ENCODE data around the gene CIT. TPM values are rescaled to one million over a fixed set of nuclear protein-coding genes. Genes with fewer than 3 reads are reported as not detected.

Gene CIT
- total and polyA plus RNA-seq, 10 of the 15 experiments (the other 5 are each of a cell fraction or from before 2014, with no cell fraction given), result 1.0 to 38.2 (median 14.9) TPM

DNA sequence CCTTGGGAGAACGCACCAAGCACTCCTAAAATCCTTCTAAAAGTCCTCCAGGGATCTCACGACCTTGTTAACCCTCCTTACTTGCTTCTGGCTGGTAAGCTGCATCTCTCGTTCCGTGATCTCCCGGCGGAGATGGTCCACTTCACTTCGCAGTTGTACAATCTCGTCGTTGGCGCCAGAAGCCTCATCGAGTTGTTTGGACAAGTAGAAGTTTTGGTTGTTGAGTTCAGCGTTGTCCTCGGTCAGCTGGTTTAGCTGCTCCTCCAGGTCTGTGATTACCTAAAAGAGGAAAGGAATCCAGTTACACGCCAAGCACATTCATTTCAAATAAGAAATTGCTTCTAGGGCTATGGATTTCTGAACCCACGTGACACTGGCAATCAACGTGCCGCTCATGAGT, 142.0 kb downstream of the CIT start:
- DNase-seq (ENCODE audit: low read depth, low spot score) (no peak), FAIRE-seq (no peak), ATAC-seq (no peak)
- intact Hi-C loops (cut with micrococcal nuclease; ENCODE audit: unreplicated experiment) (no loop called here), in situ Hi-C loops (cut with MboI) (no loop called here)
- Histone ChIP-seq H3K4me1 (ENCODE audit: control insufficient read depth, insufficient read depth, low read length) (no peaks in the 10 kb centered on the region), H3K27ac (ENCODE audit: control insufficient read depth, insufficient read depth) (no peak overlapping the region), H3K79me2 (ENCODE audit: control insufficient read depth, insufficient read depth, low read length) (no peaks in the 10 kb centered on the region), H3K9ac (ENCODE audit: control insufficient read depth, insufficient read depth, low read length) (no peak overlapping the region), H3K27me3 (replicated peaks in 1 of 2; ENCODE audit: control insufficient read depth in 2 of 2, insufficient read depth in 2 of 2, low read length in 1 of 2) (no peaks in the 10 kb centered on the region), H3K36me3 (ENCODE audit: control insufficient read depth in 2 of 2, insufficient read depth in 2 of 2, low read length in 1 of 2) (peaks cover 4 to 7% of the 10 kb centered on the region in 2 experiments; a peak in 3 of 4 replicates), H3K4me2 (ENCODE audit: control insufficient read depth, insufficient read depth) (no peak overlapping the region), H3K4me3 (no peak overlapping the region), H4K20me1 (ENCODE audit: control insufficient read depth, insufficient read depth) (no peaks in the 10 kb centered on the region), H2AFZ (ENCODE audit: control insufficient read depth, low read depth, low read length) (no peak overlapping the region), H3K9me3 (replicated peaks; ENCODE audit: control insufficient read depth, insufficient read depth, low read length) (no peaks in the 10 kb centered on the region)
- ChIA-PET RAD21 (ENCODE audit: unreplicated experiment) (no interaction called here), CTCF (no interaction called here), POLR2A (no interaction called here), SMC1A (ENCODE audit: uncharacterized antibody, unreplicated experiment) (no interaction called here)
- TF ChIP-seq, protein P1, sequence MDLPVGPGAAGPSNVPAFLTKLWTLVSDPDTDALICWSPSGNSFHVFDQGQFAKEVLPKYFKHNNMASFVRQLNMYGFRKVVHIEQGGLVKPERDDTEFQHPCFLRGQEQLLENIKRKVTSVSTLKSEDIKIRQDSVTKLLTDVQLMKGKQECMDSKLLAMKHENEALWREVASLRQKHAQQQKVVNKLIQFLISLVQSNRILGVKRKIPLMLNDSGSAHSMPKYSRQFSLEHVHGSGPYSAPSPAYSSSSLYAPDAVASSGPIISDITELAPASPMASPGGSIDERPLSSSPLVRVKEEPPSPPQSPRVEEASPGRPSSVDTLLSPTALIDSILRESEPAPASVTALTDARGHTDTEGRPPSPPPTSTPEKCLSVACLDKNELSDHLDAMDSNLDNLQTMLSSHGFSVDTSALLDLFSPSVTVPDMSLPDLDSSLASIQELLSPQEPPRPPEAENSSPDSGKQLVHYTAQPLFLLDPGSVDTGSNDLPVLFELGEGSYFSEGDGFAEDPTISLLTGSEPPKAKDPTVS (IDR thresholded peaks at IDR 0.05; ENCODE audit: low read depth, low read length), result no peak
- TF ChIP-seq RFX5 (IDR thresholded peaks at IDR 0.05; ENCODE audit: low read depth, low read length) (no peak), CBFB (IDR thresholded peaks at IDR 0.05; ENCODE audit: low read depth) (no peak)
- no TSS peak for BruUV-seq (replicated peaks)
- 95% methylated on average over 17 of the region's 17 CpGs for WGBS (ENCODE audit: insufficient coverage, insufficient replicate concordance, low lambda C conversion rate, missing lambda C conversion rate)

DNA sequence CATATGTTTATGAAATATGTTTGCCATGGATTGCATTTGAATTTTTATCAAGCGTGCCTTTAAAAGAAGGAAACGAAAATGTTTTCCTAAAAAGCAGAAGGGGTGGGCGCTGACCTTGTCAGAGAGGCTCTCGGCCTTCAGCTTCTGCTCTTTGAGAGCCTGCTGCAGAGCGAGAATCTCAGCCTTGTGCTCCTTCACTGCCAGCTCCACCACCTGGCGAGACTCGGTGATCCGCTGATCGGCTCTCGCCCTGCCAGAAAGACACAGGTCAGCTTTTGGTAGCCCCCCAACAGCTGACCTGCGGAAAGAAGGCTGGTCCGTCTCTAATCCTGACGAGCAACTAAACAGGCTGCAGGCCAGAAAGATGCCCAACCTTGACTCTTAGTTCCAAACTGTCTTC, 146.7 kb downstream of the CIT start:
- CTCF ChIA-PET, result no interaction called here
- no peak for TF ChIP-seq BACH1 (IDR thresholded peaks at IDR 0.05; ENCODE audit: borderline replicate concordance)
- TF ChIP-seq STAT3 (IDR thresholded peaks at IDR 0.05; ENCODE audit: low read depth, low read length), result no peak
- no peak for TF ChIP-seq EED (IDR thresholded peaks at IDR 0.05; ENCODE audit: low read depth)
- TF ChIP-seq, protein P2, sequence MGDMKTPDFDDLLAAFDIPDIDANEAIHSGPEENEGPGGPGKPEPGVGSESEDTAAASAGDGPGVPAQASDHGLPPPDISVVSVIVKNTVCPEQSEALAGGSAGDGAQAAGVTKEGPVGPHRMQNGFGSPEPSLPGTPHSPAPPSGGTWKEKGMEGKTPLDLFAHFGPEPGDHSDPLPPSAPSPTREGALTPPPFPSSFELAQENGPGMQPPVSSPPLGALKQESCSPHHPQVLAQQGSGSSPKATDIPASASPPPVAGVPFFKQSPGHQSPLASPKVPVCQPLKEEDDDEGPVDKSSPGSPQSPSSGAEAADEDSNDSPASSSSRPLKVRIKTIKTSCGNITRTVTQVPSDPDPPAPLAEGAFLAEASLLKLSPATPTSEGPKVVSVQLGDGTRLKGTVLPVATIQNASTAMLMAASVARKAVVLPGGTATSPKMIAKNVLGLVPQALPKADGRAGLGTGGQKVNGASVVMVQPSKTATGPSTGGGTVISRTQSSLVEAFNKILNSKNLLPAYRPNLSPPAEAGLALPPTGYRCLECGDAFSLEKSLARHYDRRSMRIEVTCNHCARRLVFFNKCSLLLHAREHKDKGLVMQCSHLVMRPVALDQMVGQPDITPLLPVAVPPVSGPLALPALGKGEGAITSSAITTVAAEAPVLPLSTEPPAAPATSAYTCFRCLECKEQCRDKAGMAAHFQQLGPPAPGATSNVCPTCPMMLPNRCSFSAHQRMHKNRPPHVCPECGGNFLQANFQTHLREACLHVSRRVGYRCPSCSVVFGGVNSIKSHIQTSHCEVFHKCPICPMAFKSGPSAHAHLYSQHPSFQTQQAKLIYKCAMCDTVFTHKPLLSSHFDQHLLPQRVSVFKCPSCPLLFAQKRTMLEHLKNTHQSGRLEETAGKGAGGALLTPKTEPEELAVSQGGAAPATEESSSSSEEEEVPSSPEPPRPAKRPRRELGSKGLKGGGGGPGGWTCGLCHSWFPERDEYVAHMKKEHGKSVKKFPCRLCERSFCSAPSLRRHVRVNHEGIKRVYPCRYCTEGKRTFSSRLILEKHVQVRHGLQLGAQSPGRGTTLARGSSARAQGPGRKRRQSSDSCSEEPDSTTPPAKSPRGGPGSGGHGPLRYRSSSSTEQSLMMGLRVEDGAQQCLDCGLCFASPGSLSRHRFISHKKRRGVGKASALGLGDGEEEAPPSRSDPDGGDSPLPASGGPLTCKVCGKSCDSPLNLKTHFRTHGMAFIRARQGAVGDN (IDR thresholded peaks at IDR 0.05), result no peak
- TF ChIP-seq STAT1 (conservative IDR thresholded peaks at IDR 0.05), result no peak
- no peak for TF ChIP-seq SMAD1 (IDR thresholded peaks at IDR 0.05; ENCODE audit: low read depth, partially characterized antibody)
- no peak for TF ChIP-seq RUNX3 (IDR thresholded peaks at IDR 0.05; ENCODE audit: low read length)
- TF ChIP-seq SRF (IDR thresholded peaks at IDR 0.05; ENCODE audit: low read depth in 2 of 2, low read length in 2 of 2), result no peak

More for the DNA sequence above, 146.7 kb downstream of the CIT start:
- Histone ChIP-seq H3K27me3 (replicated peaks in 1 of 2; ENCODE audit: control insufficient read depth in 2 of 2, insufficient read depth in 2 of 2, low read length in 1 of 2) (no peaks in the 10 kb centered on the region), H3K4me1 (ENCODE audit: control insufficient read depth, insufficient read depth, low read length) (peaks cover 5% of the 10 kb centered on the region; the same call in 1 of the 2 replicates), H3K9me3 (replicated peaks; ENCODE audit: control insufficient read depth, insufficient read depth, low read length) (no peaks in the 10 kb centered on the region), H3K9ac (ENCODE audit: control insufficient read depth, insufficient read depth, low read length) (no peak overlapping the region), H3K79me2 (ENCODE audit: control insufficient read depth, insufficient read depth, low read length) (no peaks in the 10 kb centered on the region), H3K4me2 (ENCODE audit: control insufficient read depth, insufficient read depth) (no peak overlapping the region), H2AFZ (ENCODE audit: control insufficient read depth, low read depth, low read length) (no peak overlapping the region), H3K4me3 (no peak overlapping the region), H3K27ac (ENCODE audit: control insufficient read depth, insufficient read depth) (no peak overlapping the region), H3K36me3 (ENCODE audit: control insufficient read depth in 2 of 2, insufficient read depth in 2 of 2, low read length in 1 of 2) (peaks cover 6 to 10% of the 10 kb centered on the region in 2 experiments), H4K20me1 (ENCODE audit: control insufficient read depth, insufficient read depth) (no peaks in the 10 kb centered on the region)
- in situ Hi-C loops (cut with MboI), result no loop called here
- DNase-seq (ENCODE audit: low read depth, low spot score), result no peak
- no TSS peak for BruUV-seq (replicated peaks)
- ChIA-PET SMC1A (ENCODE audit: uncharacterized antibody, unreplicated experiment) (interaction anchor here (0.6 kb wide), 1 partner anchor 8 kb away, joined by 3 read pairs; no protein-coding TSS in a partner anchor), RAD21 (ENCODE audit: unreplicated experiment) (no interaction called here), POLR2A (interaction anchor here (0.9 kb wide), 1 partner anchor 62 kb away, joined by 3 read pairs; no protein-coding TSS in a partner anchor)
- no peak for ATAC-seq
- no peak for FAIRE-seq
- intact Hi-C loops (cut with micrococcal nuclease; ENCODE audit: unreplicated experiment), result no loop called here
- WGBS (ENCODE audit: insufficient coverage, insufficient replicate concordance, low lambda C conversion rate, missing lambda C conversion rate), result 96% methylated on average over 13 of the region's 13 CpGs
